Measurements from ENCODE around the gene SIGLECL1.

Gene SIGLECL1

DNA sequence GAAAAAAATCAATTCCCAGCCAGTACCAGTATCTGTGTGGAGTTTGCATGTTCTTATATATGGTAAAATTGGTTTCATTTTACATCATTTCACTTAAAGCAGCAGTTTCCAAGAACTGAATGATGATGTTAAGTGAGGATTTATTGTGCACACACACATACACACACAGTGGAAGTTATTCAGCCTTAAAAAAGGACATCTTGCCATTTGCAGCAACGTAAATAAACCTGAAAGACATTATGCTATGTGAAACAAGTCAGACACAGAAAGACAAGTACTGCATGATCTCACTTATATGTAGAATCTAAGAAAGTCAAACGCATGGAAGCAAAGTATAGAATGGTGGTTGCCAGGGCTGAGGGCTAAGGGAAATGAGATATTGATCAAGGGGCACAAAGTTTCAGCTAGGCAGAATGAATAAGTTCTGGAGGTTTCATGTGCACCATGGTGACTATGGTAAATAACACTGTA, 5.3 kb downstream of the SIGLECL1 start:
- no peak overlapping the region for H3K27ac ChIP-seq
- TF ChIP-seq CTCF (conservative IDR thresholded peaks at IDR 0.05), result no peak

DNA sequence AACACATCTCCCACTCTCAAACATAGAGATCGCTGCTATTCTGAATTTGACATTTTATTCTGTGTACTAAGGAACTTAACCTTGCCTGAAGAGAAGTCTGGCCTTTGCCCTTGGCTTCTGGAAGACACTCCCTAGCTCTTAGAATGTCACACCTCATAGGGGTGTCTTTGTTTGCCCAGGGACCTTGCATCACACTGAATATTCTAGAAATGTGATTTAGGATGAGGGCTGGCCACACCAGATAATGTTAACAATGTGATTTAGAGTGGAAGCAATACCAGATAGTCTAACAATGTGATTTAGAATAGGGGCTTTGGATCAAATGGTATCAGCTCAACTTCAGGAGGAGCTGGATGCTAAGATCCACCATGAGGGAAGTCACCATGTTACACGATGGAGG, 6.6 kb downstream of the SIGLECL1 start:
- no peak for TF ChIP-seq CTCF (conservative IDR thresholded peaks at IDR 0.05)
- H3K27ac ChIP-seq, result no peak overlapping the region

DNA sequence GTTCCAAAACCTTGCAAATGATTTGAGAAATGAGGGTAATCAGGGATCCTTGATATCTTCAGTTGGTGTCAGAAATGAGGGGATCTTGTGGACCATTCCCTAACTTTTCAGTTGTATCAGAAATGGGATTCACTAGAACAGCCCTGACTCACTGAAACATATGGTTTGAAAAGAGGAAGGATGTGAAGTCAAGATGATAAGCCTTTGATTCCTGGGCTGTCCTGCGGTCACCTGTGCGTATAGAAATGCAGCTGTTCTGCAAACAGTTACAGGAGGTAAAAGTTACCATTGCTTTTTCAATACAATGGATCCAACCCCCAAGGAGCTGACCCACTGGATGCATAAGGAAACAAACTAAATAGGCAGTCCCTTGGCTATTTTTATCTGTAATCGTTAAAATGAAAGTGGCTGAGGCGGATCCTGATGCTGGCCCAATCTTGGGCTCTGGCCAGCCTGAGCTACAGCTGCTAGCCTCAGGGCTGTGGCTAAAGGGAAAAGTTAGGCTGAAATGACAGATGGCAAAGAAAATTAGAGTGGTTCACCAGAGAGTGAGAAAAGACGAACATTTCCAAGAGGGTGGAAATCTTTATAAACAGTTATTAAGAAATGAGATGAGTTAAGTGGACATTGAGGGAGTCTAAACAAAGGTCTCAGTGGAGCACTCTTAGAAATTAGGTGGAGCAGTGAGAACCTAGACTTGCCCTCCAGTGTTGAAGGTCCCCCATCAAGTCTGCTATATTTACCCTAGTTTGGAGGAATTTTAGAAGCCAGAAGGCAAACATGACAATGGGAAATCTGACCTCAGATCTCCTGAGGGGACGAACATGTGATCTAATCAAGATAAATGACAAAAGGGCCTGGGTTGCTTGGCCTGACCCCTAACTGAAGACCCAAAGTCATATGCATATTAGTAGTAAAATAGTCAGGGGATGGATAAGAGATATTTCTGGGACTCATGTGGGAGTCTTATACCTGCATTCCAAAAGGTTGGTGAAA, 7.6 kb downstream of the SIGLECL1 start:
- no peak for TF ChIP-seq CTCF (conservative IDR thresholded peaks at IDR 0.05)

GRCh38 chr19:51259348-51260245, 8.7 kb downstream of the SIGLECL1 start:
- TF ChIP-seq CTCF (conservative IDR thresholded peaks at IDR 0.05), result peak; percentile 97
- H3K27ac ChIP-seq, result no peak overlapping the region

More for the DNA sequence above, 7.6 kb downstream of the SIGLECL1 start:
- H3K27ac ChIP-seq, result no peak overlapping the region

GRCh38 chr19:51263808-51264207, 12.9 kb downstream of the SIGLECL1 start:
- no peak for TF ChIP-seq CTCF (conservative IDR thresholded peaks at IDR 0.05)
- no peak overlapping the region for H3K27ac ChIP-seq

- H3K27ac ChIP-seq, result no peak overlapping the region
- no peak for TF ChIP-seq CTCF (conservative IDR thresholded peaks at IDR 0.05)
Measured at GRCh38 chr19:51271067-51271466, 20.2 kb downstream of the SIGLECL1 start.
